Dedifferentiated amniotic fluid mesenchymal stem cell (primary cell): ENCODE measurements around the gene SLC25A44.
"Not testable (repeated sequence)": the region's sequence is repeated elsewhere in the genome, so short reads cannot be mapped to it uniquely, and the experiment has no call there.

ENCODE experiments used
- DNase-seq: peaks from one replicate; pipeline ENCODE4 v3.0.0-alpha.2; 2016; ENCODE audit errors: extremely low spot score

SLC25A44 gene

DNA sequence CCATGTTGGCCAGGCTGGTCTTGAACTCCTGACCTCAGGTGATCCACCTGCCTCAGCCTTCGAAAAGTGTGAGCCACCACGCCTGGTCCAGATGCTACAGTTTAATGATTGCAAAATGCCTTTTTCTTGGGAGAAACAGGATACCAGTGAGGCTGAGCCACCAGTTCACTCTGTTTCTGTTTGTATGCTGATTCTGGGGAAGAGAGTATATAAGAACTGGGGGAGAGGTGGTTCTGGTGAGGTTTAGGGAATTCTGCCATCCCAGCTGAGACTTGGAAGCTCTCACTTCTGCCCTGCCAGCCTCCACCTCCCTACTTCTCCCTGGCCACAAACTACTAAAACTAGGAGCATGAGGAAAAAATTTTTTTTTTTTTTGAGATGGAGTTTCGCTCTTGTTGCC is 10.8 kb downstream of the SLC25A44 start:
- no peak for DNase-seq

DNA sequence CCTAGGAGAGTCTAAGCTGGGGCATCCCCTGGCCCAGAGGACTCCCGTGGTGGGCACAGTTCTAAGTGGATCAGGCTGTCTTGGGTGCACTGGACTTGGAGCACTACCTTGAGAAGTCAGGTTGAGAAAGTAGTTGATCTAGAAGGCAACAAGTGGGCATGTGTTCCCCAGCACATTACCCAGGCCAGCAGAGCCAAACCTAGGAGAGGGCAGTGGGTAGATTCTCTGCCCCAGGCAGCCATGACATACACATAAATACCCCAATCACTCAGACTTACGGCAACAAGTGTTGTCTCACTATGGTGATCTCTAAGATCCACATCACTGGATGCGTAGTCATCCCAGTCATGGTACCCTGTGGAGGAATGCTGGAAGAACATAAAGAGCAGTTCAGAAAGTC is 17.3 kb downstream of the SLC25A44 start:
- no peak for DNase-seq

DNA sequence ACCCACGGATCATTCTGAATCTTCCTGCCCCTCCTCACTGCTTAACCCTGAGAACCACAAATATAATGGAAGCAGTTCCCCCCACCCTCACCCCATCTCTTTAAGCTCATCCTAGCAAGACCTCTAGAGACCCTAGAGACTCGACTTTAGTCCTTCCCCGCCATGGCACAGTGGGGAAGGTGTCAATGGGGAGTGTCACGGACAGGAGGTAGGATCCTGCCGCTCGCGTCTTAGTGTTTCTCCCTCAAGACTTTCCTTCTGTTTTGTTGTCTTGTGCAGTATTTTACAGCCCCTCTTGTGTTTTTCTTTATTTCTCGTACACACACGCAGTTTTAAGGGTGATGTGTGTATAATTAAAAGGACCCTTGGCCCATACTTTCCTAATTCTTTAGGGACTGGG is 18.2 kb downstream of the SLC25A44 start:
- no peak for DNase-seq

DNA sequence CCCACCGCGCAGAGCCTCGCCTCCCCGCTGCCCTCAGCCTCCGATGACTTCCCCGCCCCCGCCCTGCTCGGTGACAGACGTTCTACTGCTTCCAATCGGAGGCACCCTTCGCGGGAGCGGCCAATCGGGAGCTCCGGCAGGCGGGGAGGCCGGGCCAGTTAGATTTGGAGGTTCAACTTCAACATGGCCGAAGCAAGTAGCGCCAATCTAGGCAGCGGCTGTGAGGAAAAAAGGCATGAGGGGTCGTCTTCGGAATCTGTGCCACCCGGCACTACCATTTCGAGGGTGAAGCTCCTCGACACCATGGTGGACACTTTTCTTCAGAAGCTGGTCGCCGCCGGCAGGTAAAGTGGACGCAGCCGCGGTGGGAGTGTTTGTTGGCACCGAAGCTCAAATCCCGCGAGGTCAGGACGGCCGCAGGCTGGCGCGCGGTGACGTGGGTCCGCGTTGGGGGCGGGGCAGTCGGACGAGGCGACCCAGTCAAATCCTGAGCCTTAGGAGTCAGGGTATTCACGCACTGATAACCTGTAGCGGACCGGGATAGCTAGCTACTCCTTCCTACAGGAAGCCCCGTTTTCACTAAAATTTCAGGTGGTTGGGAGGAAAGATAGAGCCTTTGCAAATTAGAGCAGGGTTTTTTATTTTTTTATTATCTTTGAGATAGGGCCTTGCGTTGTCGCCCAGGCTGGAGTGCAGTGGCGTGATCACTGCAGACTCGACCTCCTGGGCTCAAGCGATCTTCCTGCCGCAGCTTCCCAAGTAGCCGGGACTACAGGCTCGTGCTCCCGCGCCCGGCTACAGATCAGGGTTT is 19.1 kb downstream of the SLC25A44 start, which contains the start of gene PMF1:
Gene PMF1 (plus strand): TSS at position 175 of the 811 bp plus-strand sequence. CDS start 9 bp downstream, at position 184.
- peak; percentile 97 for DNase-seq

DNA sequence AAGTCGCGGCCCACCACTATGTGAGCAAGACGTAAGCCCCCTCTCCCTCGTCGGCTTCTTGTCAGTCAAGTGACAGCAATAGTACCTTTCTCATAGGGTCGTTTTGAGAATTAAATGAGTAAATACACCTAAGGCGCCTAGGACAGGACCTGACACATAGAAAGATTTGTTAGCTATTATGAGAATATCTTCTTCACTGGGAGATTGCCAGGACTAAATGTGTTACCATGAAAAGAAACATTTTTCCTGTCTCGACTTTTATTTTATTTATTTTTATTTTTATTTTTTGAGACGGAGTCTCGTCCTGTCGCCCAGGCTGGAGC is 19.7 kb downstream of the SLC25A44 start:
- DNase-seq: no peak

DNA sequence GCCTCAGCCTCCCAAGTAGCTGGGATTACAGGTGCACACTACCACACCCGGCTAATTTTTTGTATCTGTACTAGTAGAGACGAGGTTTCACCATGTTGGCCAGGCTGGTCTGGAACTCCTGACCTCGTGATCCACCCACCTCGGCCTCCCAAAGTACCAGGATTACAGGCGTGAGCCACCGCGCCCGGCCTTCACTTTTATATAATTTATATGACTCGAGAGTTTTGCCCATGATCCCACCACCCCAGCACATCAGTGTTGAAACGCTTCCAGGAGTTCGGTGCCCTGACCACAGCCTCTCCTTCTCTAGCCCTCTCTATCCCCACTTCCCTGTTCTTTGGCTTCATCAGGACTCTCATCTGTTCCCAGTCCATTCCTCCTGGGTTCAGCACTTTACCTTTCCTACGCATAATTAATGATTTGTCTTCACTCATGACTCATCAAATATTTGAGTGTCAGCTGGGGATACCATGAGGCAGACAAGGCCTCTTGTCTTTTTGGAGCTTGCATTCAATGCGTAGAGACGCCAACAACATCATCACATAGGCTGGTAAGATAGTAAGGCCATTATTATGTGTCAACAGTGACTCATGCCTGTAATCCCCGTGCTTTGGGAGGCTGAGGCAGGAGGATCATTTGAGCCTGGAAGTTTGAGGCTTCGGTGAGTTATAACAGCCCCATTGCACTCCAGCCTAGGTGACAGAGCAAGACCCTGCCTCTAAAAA is 20.3 kb downstream of the SLC25A44 start:
- DNase-seq: no peak

DNA sequence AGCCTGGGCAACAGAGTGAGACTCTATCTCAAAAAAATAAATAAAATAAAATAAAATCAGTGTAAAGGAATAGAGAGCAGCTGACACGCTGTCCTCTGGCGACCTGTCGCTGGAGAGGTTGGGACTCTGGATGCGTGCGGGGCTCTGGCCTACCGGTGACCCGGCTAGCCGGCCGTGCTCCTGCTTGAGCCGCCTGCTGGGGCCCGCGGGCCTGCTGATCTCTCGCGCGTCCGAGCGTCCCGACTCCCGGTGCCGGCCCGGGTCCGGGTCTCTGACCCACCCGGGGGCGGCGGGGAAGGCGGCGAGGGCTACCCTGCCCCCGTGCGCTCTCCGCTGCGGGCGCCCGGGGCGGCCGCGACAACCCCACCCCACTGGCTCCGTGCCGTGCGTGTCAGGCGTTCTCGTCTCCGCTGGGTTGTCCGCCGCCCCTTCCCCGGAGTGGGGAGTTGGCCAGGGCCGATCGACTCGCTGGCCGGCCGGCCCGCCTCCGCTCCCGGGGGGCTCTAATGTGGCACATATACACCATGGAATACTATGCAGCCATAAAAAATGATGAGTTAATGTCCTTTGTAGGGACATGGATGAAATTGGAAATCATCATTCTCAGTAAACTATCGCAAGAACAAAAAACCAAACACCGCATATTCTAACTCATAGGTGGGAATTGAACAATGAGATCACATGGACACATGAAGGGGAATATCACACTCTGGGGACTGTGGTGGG is 22.6 kb downstream of the SLC25A44 start:
- DNase-seq: not testable (repeated sequence)

DNA sequence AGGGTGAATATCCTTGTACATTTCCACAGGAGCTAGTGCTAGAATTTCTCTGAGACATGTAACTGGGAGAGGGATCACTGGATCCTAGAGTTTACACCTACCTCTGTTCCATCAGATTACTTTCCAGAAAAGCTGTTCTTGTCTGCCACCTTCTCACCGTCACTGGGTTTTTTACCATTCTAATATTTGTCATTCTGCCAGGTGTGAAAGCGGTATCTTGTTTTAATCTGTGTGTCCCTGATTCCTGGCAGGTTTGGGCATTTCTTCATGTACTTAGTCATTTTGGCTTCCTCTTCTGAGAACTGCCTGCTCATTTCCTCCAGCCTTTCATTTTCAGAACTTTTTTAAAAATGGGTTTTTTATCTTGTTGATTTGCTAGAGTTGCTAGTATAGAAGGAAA is 24.0 kb downstream of the SLC25A44 start:
- DNase-seq: no peak

DNA sequence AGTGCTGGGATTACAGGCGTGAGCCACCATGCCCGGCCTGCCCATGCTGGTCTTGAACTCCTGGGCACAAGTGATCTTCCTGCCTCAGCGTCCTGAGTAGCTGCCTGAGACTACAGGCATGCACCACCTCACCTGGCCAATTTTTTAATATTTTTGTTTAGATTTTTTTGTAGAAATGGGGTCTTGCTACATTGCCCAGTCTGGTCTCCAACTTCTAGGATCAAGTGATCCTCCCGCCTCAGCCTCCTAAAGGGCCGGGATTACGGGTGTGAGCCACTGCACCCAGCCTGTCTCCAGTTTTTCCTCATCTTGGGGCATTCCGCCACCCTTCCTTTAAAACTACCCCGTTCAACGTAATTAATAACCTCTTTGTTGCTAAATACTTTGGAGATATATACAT is 26.3 kb downstream of the SLC25A44 start:
- DNase-seq: no peak

DNA sequence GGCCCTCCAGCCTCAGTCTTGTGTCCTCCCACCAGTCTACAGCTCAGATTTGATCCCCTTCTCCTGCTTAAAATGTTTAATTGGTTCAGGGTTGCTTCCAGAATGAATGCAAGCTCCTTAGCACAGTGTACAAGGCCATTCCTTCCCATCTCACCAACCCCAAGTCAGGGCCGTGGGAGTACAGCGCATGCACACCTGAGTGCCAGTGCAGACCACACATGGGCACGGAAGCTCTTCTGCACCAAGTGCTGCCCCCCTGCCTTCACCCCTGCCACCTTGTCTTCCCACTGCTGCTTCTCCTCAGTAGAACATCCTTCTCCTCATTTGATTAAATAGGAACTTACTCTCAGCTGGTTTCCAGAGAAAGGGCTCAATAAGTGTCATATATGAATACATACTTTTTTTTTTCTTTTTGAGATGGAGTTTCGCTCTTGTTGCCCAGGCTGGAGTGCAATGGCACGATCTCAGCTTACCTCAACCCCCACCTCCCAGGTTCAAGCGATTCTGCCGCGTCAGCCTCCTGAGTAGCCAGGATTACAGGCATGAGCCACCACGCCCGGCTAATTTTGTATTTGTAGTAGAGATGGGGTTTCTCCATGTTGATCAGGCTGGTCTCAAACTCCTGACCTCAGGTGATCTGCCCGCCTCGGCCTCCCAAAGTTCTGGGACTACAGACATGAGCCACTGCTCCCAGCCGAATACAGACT is 28.2 kb downstream of the SLC25A44 start:
- no peak for DNase-seq

DNA sequence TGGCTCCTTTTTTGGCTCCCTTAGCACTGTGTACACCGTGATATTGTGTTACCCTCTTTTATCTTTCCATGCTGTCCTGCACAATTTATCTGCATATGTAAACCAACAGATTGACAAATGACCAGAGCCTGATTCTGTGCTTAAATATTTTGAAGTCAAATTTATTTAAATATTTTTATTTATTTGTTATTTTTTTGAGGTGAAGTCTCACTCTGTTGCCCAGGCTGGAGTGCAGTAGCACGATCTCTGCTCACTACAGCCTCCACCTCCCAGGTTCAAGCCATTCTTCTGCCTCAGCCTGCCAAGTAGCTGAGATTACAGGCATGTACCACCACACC is 31.7 kb downstream of the SLC25A44 start:
- no peak for DNase-seq

DNA sequence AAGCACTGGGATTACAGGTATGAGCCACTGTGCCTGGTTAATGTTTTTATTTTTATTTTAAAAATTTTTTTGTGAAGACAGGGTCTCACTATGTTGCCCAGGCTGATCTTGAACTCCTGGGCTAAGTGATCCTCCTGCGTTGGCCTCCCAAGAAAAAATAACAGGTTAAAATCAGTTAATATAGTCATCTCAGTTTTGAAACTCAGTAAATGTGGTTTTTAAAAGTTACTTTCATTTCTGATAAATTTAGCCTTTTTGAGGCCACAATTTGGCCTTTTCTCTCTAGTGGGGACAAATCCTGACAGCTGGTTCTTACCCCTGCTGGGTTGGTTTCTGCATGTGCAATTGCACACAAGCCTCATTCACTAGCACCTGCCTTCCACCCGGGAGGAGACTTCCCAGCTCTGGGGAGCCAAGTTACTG is 32.2 kb downstream of the SLC25A44 start:
- no peak for DNase-seq

DNA sequence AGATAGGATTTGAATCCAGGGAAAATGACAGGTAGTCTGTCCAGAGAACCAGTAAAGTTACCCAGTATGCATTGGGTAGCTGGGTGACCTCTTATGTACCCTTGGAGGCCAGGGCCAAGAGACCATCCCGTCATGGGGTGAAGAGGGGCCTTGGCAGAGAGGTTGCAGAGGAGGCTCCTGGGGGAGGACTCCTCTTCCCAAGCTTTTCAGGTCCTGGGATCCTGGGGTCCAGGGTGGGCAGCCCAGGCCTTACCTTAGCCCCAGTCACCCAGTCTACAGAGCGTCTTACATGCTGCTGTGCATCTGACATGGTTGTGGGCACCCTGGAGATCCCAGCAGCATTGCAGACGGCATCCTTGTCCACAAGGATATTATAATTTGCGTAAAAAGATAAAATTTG is 32.9 kb downstream of the SLC25A44 start:
- DNase-seq: no peak

DNA sequence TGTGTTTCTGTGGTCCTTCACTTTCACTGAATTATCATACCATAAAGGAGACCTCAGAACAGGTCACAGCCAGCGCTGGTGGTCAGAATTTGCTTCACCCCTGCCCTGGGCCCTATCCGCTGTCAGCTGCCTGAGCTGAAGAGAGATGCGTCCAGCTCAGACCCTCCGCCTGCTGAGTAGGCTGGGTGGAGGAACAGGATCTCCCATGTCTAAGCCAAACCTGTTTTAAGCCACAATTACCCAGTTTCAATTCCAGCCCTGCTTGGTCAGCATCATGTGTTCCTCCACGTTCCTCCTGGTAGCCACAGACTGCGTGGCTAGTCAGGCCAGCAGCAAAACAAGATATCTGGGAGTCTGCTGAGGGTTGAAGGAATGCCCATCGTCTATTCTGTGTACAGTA is 34.6 kb downstream of the SLC25A44 start:
- no peak for DNase-seq

DNA sequence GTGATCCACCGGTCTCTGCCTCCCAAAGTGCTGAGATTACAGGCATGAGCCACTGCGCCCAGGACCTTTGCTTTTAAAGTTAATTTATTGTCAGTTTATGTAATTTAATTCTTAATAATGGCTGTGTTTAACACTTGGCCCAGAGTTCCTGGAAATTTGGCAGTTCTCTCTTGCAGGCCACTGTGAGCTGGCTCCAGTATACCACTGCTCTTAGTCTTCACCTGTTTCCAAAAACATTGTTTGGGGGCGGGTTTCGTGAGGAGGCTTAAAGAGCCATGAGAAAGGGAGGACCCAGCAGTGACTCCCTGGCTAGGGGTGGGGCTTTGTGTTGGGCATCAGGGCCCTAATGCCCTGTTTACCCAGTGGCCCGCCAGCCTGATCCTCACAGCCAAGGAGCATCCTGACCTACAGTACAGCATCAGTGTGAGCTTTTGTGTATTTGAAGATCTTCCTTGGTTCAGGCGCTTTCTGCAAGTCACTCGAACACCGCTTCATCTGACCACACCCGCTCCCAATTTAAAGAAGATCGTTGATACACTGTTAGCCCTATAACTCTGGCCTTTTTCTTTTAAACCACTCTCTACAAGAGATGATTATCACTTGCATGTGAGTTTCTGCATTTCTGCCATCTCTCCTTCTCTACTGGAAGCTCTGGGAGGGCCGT is 36.0 kb downstream of the SLC25A44 start:
- DNase-seq: no peak

DNA sequence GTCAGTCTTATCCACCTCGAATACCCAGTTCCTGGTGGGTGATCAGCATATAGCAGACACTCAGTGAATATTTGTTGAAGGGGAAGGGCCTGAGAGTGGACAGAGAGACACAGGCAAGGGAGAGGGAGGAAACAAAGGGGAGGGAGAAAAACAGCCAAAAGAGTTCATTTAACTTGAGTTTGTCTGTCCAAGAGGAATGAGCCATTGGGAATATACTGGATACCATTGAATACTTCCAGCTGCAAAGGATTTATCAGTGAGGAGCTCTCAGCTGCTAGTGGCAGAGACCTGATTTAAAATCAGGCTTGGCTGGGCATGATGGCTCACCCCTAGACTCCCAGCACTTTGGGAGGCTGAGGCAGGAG is 36.6 kb downstream of the SLC25A44 start:
- DNase-seq: no peak

DNA sequence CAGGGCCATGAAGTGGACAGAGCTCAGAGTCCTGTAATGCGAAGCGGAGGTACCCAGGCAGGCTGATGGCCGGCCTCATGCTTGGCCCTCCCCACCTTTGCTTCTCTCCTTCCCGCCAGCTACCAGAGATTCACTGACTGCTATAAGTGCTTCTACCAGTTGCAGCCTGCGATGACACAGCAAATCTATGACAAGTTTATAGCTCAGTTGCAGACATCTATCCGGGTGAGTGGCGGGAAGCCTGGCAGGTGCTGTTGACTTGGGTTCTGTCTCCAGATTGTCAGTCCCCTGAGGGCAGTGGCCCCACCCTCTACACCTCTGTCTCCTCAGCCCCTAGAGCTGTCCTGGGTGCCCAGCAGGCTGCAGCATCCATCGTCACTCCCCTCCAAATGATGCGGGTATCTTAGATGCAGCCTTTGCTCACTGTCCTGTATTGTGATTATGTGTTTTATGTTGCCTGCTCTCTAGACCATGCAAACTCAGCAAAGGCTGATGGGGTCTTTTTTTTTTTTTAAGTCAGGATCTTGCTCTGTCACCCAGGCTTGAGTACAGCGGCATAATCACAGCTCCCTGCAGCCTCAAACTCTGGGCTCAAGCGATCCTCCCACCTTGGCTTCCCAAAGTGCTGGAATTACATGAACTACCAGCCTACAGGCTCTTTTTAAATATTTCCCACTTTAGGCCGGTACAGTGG is 38.4 kb downstream of the SLC25A44 start:
- no peak for DNase-seq

DNA sequence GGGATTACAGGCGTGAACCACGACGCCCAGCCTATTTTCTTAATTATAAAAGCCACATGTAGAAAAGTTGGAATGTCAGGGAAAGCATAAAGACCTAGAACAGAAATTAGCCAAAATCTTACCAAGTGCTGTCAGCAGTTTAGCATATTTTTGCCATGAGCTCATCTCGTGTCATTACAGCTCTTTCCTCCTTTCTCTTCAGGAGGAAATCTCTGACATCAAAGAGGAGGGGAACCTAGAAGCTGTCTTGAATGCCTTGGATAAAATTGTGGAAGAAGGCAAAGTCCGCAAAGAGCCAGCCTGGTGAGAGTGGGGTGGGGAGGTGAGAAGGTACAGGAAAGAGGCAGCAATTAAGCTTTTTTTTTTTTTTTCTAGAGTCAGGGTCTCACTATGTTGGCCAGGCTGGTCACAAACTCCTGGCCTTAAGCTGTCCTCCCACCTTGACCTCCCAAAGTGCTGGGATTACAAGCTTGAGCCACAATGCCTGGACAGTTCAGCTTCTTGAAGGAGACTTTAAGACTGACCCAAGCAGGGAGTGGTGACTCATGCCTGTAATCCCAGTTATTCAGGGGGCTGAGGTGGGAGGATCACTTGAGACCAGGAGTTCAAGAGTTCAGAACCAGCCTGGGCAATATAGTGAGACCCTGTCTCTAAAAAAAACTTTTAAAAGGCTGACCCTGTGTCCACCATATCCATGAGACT is 39.7 kb downstream of the SLC25A44 start:
- peak; percentile 70 for DNase-seq

DNA sequence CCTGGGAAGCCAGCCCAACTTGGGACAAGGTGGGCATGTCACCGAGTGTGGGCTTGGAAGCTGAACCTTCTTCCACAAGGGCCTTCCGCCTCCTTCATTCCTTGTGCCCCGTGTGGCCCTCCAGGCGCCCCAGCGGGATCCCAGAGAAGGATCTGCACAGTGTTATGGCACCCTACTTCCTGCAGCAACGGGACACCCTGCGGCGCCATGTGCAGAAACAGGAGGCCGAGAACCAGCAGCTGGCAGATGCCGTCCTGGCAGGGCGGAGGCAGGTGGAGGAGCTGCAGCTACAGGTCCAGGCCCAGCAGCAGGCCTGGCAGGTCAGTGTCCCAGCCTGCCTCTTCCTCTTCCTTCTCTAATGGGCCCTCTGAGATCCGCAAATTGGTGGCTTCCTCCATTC is 42.3 kb downstream of the SLC25A44 start:
- DNase-seq: no peak

DNA sequence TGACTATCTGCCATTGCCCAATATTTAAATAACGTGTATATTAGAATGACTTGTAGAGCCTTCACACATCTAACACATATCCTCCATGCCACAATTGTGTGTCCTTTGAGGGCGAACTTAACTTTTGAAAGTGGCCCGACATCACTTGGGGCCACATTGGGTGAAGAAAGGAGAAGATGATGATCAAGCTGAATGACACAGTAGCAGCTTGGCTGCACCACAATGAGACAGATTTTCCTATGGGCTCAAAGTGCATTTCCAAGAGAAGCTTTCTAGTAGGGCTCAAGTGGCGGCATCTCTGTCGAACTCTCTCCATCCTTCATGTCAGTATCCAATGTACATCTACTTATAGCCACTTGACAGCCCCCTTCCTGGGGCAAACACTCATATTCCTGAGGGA is 44.3 kb downstream of the SLC25A44 start:
- DNase-seq: no peak
